ENCODE data around the gene GDF7. TPM values are rescaled to one million over a fixed set of nuclear protein-coding genes. Genes with fewer than 3 reads are reported as not detected.

Gene GDF7
- total RNA-seq, 2 experiments from 2014 or later, result 0.02 TPM; not detected in 1

- peaks cover 10% of the 10 kb centered on the region for H3K27me3 Mint-ChIP-seq
- H3K4me1 Mint-ChIP-seq, result no peaks in the 10 kb centered on the region
- no peak for ATAC-seq
- no peak for DNase-seq
- no peak overlapping the region for H3K27ac Mint-ChIP-seq
- no peaks in the 10 kb centered on the region for H3K9me3 Mint-ChIP-seq (ENCODE audit: low read depth)
- intact Hi-C loops (cut with DNase I, micrococcal nuclease), result no loop called here
- no peak overlapping the region for H3K4me3 Mint-ChIP-seq
- ChIA-PET POLR2A (no interaction called here), CTCF (interaction anchor here (0.8 to 5.6 kb wide), 6 partner anchors 11 to 287 kb away, joined by 3 to 23 read pairs (median 4); no protein-coding TSS in a partner anchor)
- peaks cover 4% of the 10 kb centered on the region for H3K36me3 Mint-ChIP-seq (ENCODE audit: low read depth)
Observed at GRCh38 chr2:20676353-20677215, 9.6 kb downstream of the GDF7 start.

- Mint-ChIP-seq H3K9me3 (ENCODE audit: low read depth) (no peaks in the 10 kb centered on the region), H3K4me1 (no peaks in the 10 kb centered on the region), H3K27me3 (peaks cover 3% of the 10 kb centered on the region), H3K27ac (no peak overlapping the region), H3K36me3 (ENCODE audit: low read depth) (peaks cover 4% of the 10 kb centered on the region), H3K4me3 (no peak overlapping the region)
- ATAC-seq (no peak), DNase-seq (no peak)
- CTCF ChIA-PET, result interaction anchor here (1.2 to 5.6 kb wide), 5 partner anchors 11 to 286 kb away, joined by 3 to 23 read pairs (median 4); partner anchors contain the start of gene HS1BP3
- POLR2A ChIA-PET, result interaction anchor here (0.7 kb wide), 1 partner anchor 18 kb away, joined by 3 read pairs; no protein-coding TSS in a partner anchor
- intact Hi-C loops (cut with DNase I, micrococcal nuclease), result no loop called here
Observed at GRCh38 chr2:20677301-20678085, 10.5 kb downstream of the GDF7 start.

DNA sequence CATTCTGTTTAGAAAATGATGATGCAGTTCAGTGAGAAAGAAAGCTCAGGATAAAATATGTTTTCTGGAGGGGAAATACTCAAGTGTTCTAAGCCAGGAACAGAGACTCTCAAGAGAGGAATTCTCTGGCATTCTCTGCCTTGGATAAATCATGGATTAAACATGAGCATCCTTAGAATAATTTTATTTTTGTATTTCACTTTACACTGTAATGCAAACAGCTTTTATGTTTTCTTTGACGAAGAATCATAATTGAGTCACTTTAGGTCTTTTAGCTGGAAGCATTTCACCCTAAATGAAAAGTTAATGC, 11.1 kb downstream of the GDF7 start:
- POLR2A ChIA-PET, result interaction anchor here (0.7 kb wide), 1 partner anchor 18 kb away, joined by 3 read pairs; no protein-coding TSS in a partner anchor
- Mint-ChIP-seq H3K27ac (no peak overlapping the region), H3K9me3 (ENCODE audit: low read depth) (no peaks in the 10 kb centered on the region), H3K4me1 (no peaks in the 10 kb centered on the region), H3K4me3 (no peak overlapping the region), H3K36me3 (ENCODE audit: low read depth) (peaks cover 9% of the 10 kb centered on the region), H3K27me3 (no peaks in the 10 kb centered on the region)
- no peak for DNase-seq
- CTCF ChIA-PET, result interaction anchor here (1.2 to 5.6 kb wide), 5 partner anchors 12 to 285 kb away, joined by 3 to 23 read pairs (median 4); partner anchors contain the start of gene HS1BP3
- intact Hi-C loops (cut with DNase I, micrococcal nuclease), result no loop called here
- ATAC-seq, result no peak

- ChIA-PET CTCF (interaction anchor here (0.6 to 5.6 kb wide), 4 partner anchors 18 to 285 kb away, joined by 3 to 23 read pairs (median 8); partner anchors contain the start of gene HS1BP3), POLR2A (no interaction called here)
- no peaks in the 10 kb centered on the region for H3K27me3 Mint-ChIP-seq
- DNase-seq (no peak), ATAC-seq (no peak)
- H3K36me3 Mint-ChIP-seq (ENCODE audit: low read depth), result peaks cover 14% of the 10 kb centered on the region
- no peaks in the 10 kb centered on the region for H3K9me3 Mint-ChIP-seq (ENCODE audit: low read depth)
- no peak overlapping the region for H3K27ac Mint-ChIP-seq
- intact Hi-C loops (cut with DNase I, micrococcal nuclease), result no loop called here
- H3K4me3 Mint-ChIP-seq, result no peak overlapping the region
- H3K4me1 Mint-ChIP-seq, result no peaks in the 10 kb centered on the region
Observed at GRCh38 chr2:20678780-20679179, 11.8 kb downstream of the GDF7 start.

DNA sequence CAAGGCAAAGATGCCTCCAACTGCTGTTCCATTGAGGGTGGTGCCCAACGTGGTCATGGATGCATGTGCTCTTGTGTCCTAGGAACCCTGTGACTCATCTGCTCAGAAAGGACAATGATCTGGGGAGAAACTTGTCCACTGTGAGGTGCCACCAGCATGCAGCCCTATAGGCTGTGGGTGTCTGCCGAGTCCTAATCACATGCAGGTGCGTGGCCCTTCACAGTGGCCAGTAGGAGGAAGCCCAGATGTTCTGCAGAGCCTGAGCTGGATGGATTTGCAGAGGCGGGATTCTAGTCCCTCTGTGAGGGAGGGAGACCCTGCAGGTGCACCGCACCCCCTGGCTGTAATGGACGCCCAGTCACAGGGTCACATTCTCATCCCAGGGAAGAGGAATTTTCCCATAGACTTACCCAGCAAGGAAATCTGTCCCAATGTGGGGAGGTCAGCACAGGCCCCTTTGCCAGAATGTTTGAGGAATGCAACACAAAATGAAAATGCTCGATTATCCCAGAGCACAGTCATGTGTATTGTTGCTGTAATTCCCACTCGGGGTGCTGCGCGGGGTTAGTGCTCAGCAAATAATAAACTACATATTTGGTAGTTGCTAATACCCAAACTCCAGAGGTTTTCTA, 13.9 kb downstream of the GDF7 start:
- no peaks in the 10 kb centered on the region for H3K9me3 Mint-ChIP-seq (ENCODE audit: low read depth)
- H3K27me3 Mint-ChIP-seq, result no peaks in the 10 kb centered on the region
- intact Hi-C loops (cut with DNase I, micrococcal nuclease), result no loop called here
- DNase-seq (no peak), ATAC-seq (no peak)
- H3K27ac Mint-ChIP-seq, result no peak overlapping the region
- H3K4me1 Mint-ChIP-seq, result no peaks in the 10 kb centered on the region
- H3K4me3 Mint-ChIP-seq, result no peak overlapping the region
- ChIA-PET CTCF (no interaction called here), POLR2A (no interaction called here)
- peaks cover 25% of the 10 kb centered on the region for H3K36me3 Mint-ChIP-seq (ENCODE audit: low read depth)

DNA sequence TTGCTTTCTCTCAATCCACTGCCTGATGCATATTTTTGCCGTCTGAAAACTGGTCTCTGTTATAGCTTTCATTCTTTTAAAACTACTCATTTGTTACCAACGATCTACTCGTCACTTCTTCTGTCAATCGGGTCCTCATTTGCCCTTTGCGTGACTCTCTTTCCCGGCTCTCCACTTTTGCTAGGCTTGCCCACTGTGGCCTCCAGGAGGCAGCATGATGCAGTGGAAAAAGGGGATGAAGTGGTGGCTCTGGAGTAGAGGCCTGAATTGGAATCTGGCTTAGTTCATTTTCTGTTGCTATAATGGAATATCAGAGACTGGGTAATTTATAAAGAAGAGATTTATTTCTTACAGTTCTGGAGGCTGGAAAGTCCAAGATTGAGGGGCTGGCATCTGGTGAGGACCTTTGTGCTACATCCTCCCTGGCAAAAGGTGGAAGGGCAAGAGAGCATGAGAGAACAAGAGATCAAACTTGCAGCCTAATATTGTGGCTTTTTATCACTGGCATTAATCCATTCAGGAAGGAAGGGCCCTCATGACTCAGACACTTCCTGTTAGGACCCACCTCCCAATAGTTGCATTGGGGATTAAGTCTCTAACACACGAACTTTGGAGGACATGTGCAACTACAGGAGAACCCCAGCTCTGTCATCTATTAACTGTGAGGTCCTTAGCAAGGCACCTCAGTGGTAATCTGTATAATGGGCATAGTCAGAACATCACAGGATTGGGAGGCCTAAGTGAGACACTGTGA, 15.4 kb downstream of the GDF7 start:
- Mint-ChIP-seq H3K27me3 (no peaks in the 10 kb centered on the region), H3K4me3 (no peak overlapping the region), H3K9me3 (ENCODE audit: low read depth) (no peaks in the 10 kb centered on the region), H3K4me1 (no peaks in the 10 kb centered on the region), H3K27ac (no peak overlapping the region), H3K36me3 (ENCODE audit: low read depth) (peaks cover 35% of the 10 kb centered on the region)
- ATAC-seq, result no peak
- ChIA-PET CTCF (no interaction called here), POLR2A (interaction anchor here (0.6 to 0.7 kb wide), 2 partner anchors 67 to 329 kb away, joined by 3 read pairs; no protein-coding TSS in a partner anchor)
- intact Hi-C loops (cut with DNase I, micrococcal nuclease), result loop anchor here in 1 of 2 experiments (1.0 kb wide), 1 partner anchor 281 kb away; no protein-coding TSS in a partner anchor
- DNase-seq, result no peak

- POLR2A ChIA-PET, result no interaction called here
- ATAC-seq, result no peak
- Mint-ChIP-seq H3K4me3 (no peak overlapping the region), H3K4me1 (no peaks in the 10 kb centered on the region), H3K36me3 (ENCODE audit: low read depth) (peaks cover 46% of the 10 kb centered on the region), H3K9me3 (ENCODE audit: low read depth) (no peaks in the 10 kb centered on the region), H3K27me3 (no peaks in the 10 kb centered on the region), H3K27ac (no peak overlapping the region)
- CTCF ChIA-PET, result interaction anchor here (0.9 to 1.1 kb wide), 2 partner anchors 9 to 357 kb away, joined by 3 to 4 read pairs; no protein-coding TSS in a partner anchor
- no peak for DNase-seq
- intact Hi-C loops (cut with DNase I, micrococcal nuclease), result no loop called here
Observed at GRCh38 chr2:20684581-20685063, 17.7 kb downstream of the GDF7 start.

- ChIA-PET POLR2A (no interaction called here), CTCF (interaction anchor here (0.8 kb wide), 1 partner anchor 174 kb away, joined by 3 read pairs; no protein-coding TSS in a partner anchor)
- intact Hi-C loops (cut with DNase I, micrococcal nuclease), result no loop called here
- Mint-ChIP-seq H3K27ac (no peak overlapping the region), H3K36me3 (ENCODE audit: low read depth) (peaks cover 56% of the 10 kb centered on the region), H3K4me3 (no peak overlapping the region), H3K9me3 (ENCODE audit: low read depth) (no peaks in the 10 kb centered on the region), H3K4me1 (no peaks in the 10 kb centered on the region), H3K27me3 (no peaks in the 10 kb centered on the region)
- DNase-seq (no peak), ATAC-seq (no peak)
Observed at GRCh38 chr2:20687260-20687832, 20.4 kb downstream of the GDF7 start.

DNA sequence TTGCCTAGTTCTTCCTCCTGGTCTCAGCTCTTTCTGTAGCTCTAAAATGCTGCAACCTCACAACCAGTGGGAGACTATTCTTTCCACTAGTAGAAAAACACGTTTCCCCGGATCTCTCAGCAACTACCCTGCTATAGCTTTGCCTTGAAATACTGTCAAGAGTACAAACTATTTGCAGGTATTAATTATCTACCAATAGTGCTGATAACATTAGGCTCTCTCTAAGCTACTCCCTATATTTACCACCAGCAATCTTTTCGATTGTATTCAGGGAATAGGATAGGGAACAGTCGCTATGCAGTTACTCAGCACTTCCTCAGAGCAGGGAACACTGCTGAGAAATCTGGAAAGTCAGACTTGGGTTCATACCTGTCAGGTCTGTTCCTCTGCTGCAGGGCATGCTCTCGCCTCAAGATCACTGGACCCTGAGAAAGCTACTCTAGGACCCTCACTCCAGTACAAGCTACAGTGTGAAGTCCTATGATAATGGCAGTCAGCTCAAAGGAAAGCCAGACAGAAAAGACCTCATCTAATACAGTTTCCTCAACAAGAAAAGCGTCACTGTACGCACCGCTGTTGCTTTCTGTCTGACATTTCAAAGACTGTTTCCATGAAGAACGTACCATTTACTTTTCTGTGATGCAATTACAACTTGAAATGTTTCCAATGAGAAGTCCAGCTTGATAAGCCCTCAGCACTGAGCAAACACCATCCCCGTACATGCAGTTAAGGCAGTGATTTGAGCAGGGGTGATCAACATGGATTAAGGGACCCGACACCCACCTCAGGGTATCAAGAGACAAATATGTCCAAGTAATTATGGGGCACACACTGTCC, 22.7 kb downstream of the GDF7 start:
- intact Hi-C loops (cut with DNase I, micrococcal nuclease), result no loop called here
- no peak overlapping the region for H3K4me3 Mint-ChIP-seq
- H3K4me1 Mint-ChIP-seq, result no peaks in the 10 kb centered on the region
- no peak for DNase-seq
- ChIA-PET POLR2A (no interaction called here), CTCF (interaction anchor here (0.5 kb wide), 1 partner anchor 293 kb away, joined by 4 read pairs; no protein-coding TSS in a partner anchor)
- H3K36me3 Mint-ChIP-seq (ENCODE audit: low read depth), result peaks cover 42% of the 10 kb centered on the region
- no peak overlapping the region for H3K27ac Mint-ChIP-seq
- no peaks in the 10 kb centered on the region for H3K9me3 Mint-ChIP-seq (ENCODE audit: low read depth)
- H3K27me3 Mint-ChIP-seq, result no peaks in the 10 kb centered on the region
- no peak for ATAC-seq

All from activated CD4-positive, alpha-beta T cell treated with anti-CD3 and anti-CD28 coated beads for 36 hours (primary cell).